H1 (cell line): ENCODE data around the gene FGF12. TPM values are rescaled to one million over a fixed set of nuclear protein-coding genes. Genes with fewer than 3 reads are reported as not detected.

ENCODE experiments used
- JUN ChIP-seq: IDR thresholded peaks from 2 replicates; pipeline ENCODE4 v1.6.1; 2011; ENCODE audit warnings: low read depth, mild to moderate bottlenecking, improper control_type of control experiment, low read length
- polyA plus RNA-seq, 7 experiments: library from polyadenylated mRNA; depleted of rRNA in 3 of 7; stranded (reverse) in 5 of 7; unstranded in 2 of 7; fragments of >200 nt in 5 of 7; fragments of 200-250 nt in 2 of 7; gene quantifications; 1 replicate in 5 of 7; 2 replicates in 1 of 7; 4 replicates in 1 of 7; pipeline versions ENCODE4 v1.2.1 to v1.2.3, GENCODE V29; 2011 to 2013; ENCODE audit warnings: missing spikeins in 2 of 7, mixed read lengths in 2 of 7
- total RNA-seq: library from RNA; stranded (reverse); fragmentation: NEBNext Ultra II Directional; extraction: Animal tissue kit (Norgen Biotek cat#: 25700); gene quantifications from 2 replicates; pipeline ENCODE4 v1.2.1, GENCODE V29; 2021
- TF ChIP-seq, protein P1 (sequence below): fragments of 300-600 bp; sonication (generic); IDR thresholded peaks from 2 replicates; pipeline ENCODE4 v1.7.1; 2012; ENCODE audit warnings: low read length, moderate library complexity, mild to moderate bottlenecking, inconsistent platforms; ENCODE audit not compliant: insufficient replicate concordance

Gene FGF12
- total and polyA plus RNA-seq, 2 of the 8 experiments (the other 6 are each of a cell fraction or from before 2014, with no cell fraction given): 4.1 to 16.6 TPM

DNA sequence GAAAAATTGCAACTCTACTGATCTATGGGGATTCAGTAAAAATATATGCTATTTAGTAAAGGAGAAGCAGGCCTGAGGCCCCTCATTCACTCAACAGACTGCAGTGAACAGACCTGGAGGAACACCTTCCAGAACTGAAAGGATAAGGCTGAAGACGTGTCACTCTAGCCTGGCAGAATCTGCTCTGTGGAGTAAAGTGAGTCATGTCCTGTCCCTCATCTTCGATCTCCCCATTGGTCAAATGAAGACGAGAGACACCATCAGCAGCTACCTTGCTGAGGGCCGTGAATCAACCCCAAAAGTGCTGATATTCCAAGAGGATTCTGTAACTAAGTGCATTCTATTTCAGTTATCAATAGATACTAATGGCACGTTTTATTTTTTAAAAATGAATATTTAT is 359.7 kb downstream of the FGF12 start (continued):
- TF ChIP-seq, protein P1, sequence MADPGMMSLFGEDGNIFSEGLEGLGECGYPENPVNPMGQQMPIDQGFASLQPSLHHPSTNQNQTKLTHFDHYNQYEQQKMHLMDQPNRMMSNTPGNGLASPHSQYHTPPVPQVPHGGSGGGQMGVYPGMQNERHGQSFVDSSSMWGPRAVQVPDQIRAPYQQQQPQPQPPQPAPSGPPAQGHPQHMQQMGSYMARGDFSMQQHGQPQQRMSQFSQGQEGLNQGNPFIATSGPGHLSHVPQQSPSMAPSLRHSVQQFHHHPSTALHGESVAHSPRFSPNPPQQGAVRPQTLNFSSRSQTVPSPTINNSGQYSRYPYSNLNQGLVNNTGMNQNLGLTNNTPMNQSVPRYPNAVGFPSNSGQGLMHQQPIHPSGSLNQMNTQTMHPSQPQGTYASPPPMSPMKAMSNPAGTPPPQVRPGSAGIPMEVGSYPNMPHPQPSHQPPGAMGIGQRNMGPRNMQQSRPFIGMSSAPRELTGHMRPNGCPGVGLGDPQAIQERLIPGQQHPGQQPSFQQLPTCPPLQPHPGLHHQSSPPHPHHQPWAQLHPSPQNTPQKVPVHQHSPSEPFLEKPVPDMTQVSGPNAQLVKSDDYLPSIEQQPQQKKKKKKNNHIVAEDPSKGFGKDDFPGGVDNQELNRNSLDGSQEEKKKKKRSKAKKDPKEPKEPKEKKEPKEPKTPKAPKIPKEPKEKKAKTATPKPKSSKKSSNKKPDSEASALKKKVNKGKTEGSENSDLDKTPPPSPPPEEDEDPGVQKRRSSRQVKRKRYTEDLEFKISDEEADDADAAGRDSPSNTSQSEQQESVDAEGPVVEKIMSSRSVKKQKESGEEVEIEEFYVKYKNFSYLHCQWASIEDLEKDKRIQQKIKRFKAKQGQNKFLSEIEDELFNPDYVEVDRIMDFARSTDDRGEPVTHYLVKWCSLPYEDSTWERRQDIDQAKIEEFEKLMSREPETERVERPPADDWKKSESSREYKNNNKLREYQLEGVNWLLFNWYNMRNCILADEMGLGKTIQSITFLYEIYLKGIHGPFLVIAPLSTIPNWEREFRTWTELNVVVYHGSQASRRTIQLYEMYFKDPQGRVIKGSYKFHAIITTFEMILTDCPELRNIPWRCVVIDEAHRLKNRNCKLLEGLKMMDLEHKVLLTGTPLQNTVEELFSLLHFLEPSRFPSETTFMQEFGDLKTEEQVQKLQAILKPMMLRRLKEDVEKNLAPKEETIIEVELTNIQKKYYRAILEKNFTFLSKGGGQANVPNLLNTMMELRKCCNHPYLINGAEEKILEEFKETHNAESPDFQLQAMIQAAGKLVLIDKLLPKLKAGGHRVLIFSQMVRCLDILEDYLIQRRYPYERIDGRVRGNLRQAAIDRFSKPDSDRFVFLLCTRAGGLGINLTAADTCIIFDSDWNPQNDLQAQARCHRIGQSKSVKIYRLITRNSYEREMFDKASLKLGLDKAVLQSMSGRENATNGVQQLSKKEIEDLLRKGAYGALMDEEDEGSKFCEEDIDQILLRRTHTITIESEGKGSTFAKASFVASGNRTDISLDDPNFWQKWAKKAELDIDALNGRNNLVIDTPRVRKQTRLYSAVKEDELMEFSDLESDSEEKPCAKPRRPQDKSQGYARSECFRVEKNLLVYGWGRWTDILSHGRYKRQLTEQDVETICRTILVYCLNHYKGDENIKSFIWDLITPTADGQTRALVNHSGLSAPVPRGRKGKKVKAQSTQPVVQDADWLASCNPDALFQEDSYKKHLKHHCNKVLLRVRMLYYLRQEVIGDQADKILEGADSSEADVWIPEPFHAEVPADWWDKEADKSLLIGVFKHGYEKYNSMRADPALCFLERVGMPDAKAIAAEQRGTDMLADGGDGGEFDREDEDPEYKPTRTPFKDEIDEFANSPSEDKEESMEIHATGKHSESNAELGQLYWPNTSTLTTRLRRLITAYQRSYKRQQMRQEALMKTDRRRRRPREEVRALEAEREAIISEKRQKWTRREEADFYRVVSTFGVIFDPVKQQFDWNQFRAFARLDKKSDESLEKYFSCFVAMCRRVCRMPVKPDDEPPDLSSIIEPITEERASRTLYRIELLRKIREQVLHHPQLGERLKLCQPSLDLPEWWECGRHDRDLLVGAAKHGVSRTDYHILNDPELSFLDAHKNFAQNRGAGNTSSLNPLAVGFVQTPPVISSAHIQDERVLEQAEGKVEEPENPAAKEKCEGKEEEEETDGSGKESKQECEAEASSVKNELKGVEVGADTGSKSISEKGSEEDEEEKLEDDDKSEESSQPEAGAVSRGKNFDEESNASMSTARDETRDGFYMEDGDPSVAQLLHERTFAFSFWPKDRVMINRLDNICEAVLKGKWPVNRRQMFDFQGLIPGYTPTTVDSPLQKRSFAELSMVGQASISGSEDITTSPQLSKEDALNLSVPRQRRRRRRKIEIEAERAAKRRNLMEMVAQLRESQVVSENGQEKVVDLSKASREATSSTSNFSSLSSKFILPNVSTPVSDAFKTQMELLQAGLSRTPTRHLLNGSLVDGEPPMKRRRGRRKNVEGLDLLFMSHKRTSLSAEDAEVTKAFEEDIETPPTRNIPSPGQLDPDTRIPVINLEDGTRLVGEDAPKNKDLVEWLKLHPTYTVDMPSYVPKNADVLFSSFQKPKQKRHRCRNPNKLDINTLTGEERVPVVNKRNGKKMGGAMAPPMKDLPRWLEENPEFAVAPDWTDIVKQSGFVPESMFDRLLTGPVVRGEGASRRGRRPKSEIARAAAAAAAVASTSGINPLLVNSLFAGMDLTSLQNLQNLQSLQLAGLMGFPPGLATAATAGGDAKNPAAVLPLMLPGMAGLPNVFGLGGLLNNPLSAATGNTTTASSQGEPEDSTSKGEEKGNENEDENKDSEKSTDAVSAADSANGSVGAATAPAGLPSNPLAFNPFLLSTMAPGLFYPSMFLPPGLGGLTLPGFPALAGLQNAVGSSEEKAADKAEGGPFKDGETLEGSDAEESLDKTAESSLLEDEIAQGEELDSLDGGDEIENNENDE: no peak
- no peak for TF ChIP-seq JUN
